ENCODE data around the gene ALOX15.
"Not testable (repeated sequence)": the region's sequence is repeated elsewhere in the genome, so short reads cannot be mapped to it uniquely, and the experiment has no call there.

Gene ALOX15

DNA sequence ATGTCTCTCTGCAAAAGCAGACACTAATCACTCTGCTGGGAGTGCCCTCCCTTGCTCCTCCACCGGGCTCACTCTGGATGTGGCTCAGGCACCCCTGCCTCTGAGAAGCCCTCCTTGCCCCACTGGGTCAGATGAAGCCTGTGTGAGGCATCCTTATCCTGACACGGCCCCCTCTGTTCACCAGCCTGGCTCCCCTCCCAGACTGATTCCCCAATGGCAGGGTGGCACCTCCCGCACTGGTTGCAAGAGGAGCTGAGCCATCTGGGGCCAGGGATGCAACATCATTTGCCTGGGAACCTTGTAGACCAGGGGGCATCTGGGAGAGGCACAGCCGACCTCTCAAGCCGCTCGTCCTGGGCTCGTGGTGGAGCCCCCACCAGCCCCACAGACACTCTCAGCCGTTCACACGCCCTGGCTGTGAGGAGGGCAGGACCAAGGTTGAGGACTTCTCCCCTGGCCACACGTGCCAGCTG is 50.5 kb downstream of the ALOX15 start:
- DNase-seq, result no peak

DNA sequence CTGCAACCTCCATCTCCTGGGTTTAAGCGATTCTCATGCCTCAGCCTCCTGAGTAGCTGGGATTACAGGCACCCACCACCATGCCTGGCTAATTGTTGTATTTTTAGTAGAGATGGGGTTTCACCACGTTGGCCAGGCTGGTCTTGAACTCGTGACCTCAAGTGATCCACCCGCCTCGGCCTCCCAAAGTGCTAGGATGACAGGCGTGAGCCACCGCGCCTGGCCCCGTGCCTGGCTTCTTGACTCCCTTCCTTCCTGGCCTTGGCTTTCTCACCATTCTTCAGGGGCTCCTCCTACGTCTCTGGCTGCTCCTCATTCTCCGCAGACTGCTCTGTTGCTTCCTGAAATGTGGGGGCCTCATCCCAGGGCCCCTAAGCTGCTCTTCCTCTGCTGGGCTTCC is 51.4 kb downstream of the ALOX15 start:
- not testable (repeated sequence) for DNase-seq

DNA sequence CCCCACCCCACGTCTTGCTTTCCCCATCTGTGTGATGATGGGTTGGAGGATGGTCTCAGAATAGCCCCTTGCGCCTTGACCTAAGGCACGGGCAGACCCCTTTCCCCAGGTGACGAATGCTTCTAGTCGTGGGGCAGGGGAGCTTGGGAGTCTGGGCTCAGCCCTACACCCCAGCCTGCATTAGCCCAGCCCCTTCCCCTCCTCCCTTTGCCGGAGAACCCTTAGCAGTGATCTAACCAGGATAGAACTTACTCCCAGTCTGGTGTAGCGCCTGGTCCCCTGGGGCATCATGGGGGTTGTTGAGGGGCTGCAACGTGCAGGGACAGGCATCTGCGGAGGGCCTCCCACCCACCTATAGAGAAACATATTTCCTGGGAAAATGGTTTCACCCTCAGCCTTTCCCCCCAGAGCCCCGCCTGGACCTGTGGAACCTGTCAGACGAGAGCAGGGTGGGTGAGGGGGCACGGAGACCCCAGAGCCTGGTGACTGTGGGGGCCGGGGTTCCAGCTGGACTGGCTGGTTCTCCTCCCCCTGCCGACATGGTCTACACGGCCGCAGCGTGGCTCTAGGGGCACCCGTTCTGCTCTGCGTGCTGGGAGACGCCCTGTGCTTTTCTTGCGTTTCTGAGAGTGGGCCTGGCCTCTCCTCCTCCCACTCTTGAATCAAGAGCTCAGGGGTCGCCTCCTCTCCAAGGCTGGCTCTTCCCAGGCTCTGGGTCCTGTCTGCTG is 52.4 kb downstream of the ALOX15 start:
- no peak for DNase-seq

DNA sequence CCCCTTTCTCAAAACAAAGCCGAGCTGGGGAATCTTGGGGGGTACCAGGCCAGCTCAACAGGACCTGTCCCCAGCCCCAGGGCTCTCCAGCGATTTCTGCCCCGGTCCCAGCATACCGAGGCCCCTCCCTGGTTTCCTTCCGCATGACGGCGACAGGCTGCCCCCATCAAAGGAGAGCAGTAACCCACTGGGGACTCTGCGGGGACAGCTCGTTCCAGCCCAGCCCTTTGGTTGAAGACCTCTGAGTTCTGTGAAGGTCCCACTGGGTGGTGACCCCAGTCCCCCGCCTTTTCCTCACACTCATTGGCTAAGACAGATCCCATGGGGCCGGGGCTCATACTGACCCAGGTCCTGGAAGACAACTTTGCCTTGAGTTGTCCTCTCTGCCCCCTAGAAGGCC is 53.1 kb downstream of the ALOX15 start:
- DNase-seq, result no peak

DNA sequence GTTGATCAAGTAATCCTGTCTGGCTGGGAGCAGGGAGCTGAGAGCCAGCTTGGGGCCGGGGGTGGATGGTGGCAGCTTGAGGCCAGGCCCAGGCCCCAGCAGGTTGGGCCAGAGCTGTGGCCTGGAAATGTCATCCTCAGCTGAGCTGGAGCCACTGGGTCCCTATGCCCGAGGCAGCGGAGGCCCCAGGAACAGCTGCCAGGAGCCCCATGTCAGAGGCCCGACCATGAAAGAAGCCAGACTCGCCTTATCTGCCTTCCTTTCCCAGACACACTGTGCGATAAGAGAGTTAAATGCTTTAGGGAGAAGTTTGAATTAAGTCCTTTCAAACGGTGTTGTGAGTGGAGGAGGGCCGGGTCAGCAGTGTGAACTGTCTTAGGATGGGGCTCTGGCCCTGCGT is 53.7 kb downstream of the ALOX15 start:
- DNase-seq, result no peak

DNA sequence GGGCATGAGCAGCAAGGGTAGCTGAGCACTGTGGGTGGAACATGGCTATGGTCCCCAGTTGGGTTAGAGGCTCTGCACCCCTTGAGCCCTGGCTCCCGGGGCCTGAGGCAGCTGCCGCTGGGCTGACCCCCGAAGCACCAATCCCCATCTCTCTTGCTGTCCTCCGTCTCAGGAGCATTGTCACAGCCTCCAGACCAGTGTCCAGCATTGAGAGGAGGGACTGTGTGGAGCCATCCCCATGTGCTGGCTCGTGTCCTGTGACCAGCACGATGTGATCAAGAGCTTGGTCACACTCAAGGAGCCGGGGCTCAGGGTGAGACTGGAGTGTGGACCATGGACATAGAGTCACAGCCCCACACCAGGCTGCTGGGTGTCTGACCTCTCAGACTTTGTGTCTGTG is 54.3 kb downstream of the ALOX15 start:
- DNase-seq, result no peak

DNA sequence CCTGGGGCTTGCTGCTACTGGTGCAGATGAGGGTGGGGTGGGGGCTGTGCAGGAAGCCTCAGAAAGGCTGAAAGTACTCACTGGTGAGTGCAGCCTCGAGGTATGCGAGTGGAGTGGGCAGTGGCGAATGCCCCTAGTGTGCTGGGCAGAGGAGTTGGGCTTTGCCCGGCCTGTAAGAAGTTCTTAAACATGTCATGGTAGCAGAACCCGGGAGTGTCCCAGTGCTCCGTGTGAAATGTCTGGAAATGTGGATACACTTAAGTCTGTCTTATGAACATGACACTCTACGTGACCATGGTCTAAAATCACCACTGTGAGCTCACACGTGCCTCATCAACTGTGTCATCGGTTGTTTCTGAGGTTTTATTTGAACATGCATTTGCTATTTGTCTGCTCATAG is 55.4 kb downstream of the ALOX15 start:
- no peak for DNase-seq

DNA sequence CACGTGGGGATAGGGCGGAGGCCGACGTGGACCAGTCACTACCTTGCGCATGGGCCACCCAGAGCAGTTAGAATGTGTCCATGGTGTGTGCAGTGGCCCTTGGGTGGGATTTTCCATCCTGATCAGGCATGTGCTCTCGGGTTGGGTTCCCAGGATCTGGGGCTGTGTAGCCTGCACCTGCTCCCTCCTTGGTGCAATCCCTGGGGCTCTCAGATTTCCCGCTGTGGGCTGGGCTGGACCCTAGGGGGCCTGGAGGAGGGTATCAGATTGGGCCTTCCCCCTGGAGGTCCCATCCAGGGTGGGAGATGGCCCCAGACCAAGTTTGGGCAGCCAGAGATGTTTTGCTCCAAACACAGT is 55.9 kb downstream of the ALOX15 start:
- no peak for DNase-seq

DNA sequence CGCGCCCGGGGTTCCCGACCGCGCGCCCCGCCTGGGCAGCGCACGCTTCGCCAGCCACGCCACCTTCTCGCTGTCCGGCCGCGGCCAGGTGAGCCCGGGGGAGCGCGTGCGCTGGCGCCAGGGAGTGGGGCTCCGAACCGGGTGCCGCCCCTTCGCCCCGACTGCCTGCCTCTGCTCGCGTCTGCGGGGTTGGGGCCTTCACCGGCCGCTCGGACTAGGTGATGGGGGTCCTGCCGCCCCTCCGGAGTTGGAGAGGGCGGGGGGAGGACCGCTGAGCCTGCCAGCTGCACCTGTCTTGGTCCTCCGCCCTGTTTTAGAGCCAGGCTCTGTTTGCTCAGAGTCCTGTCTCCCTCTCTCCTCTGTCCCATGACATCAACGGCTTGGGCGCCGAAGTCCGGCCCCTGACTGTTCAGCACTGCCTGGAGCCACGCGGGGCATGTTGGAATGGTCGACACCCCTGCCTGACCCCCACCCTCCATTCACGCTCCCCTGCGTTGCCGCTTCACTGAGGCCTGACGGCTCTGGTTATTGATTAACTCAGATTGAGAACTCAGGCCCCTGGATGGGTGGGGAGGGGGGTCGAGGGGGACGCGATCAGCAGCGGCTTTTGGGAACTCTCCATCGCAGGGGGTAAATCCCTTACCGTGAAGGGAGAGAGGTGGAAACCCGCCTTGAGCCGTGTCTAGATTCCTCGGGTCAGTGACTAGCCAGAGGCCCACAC is 56.4 kb downstream of the ALOX15 start:
- DNase-seq, result no peak

DNA sequence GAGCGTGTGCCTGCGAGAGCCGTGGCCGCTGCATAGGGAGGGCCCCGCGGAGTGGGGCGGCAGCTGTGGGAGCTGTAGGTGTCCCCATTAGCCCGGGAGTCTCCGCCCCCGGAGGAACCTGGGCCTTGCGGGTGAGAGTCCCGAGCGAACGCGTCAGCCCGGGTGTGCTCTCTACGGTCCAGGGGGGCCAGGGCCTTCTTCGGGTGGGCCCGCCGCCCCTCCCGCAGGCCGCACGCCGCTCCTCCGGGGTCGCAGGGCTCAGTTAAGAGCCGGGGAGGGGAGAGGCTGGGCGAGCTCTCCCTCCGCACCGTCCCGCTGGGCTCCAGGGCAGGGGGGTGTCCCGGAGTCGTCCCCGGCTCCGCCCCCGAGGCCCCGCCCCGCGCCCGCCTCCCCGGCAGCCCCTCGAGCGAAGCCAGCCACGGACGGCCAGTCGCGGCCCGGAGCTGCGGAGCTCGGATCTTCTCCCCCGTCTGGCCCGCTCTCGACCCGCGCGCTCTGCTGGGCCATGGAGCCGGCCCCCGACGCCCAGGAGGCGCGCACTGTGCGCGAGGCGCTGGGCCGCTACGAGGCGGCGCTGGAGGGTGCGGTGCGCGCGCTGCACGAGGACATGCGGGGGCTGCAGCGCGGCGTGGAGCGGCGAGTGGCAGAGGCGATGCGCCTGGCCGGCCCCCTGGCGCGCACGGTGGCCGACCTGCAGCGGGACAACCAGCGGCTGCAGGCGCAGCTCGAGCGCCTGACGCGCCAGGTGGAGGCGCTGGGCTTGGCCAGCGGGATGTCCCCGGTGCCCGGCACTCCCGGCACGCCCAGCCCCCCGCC is 57.2 kb downstream of the ALOX15 start, which contains the start of gene SMTNL2:
Gene SMTNL2, plus strand, starts transcription at position 429 of the 816 bp plus-strand sequence. Its CDS starts 77 bp downstream, at position 506.
- no peak for DNase-seq

DNA sequence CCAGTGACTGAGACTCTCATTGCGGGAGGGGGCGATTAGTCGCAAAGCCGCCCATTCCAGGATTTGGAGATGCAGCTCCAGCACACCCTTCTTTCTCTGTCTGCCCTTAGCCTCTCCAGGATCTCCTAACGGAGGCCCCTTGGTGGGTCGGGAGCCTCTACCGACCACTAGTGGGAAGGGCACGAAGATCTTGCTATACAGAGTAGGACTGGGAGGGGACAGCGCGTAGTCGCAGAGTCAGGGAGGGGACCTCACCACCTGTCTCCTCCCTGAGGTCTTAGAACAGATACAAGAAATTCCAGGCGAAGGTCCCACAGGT is 57.7 kb downstream of the ALOX15 start:
- no peak for DNase-seq

DNA sequence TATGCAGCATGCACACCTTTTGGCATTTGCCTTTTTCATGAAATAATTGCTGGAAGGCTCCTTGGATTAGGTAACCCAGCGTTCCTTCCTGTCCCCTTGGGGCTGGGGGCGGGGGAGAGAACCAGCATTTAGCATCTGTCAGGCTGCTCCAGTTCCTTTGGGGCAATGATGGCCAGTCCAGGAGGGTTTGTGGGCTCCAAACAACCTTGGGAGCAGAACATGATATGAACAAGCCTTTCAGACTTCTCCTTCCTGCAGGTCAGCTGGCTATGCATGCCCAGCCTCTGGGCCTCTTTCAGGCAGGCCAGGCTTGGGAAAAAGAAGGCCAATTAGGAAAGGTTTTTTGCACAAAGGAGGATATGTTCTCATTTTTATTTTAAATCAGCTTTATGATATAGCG is 58.3 kb downstream of the ALOX15 start:
- DNase-seq, result no peak

DNA sequence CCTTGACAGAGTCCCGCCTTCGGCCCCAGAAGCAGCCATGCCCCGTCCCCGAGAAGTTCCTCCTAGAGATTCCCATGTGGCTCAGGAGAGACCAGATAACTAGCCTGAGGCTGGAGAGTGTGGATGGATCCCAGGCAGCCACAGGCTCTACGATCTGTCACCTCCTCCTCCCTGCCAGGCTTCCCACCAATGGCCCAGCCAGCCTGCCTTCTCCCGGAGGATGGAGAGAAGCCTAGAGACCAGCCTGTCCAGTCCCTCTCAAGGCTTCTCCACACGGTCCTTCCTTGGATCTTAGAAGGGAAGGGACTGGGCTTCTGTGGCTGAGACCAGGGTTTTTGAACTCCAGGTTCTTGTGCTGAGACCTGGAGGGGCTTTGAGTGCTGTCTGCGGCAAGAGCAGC is 58.8 kb downstream of the ALOX15 start:
- no peak for DNase-seq

DNA sequence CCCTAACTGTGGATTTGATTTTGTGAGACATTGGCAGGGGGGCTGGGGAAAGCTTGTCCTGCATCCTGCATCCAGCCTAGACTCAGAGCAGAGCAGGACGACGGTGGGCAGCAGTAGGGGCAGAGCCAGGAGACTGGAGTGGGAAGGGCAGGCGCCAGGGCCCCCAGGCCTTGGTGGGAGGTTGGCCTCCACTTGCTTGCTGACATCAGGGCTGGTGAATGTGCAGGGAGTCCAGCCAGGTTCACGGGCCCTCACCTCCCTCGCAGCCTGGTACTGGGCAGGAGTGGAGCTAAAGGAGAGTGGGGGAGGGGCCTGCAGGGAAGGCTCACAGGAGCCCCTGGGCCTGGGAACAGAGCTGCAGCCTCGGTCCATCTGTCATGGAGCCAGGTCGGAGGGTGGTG is 59.4 kb downstream of the ALOX15 start:
- no peak for DNase-seq

Data from NCI-H1436 (cell line).